Measurements from ENCODE around the gene ACAD9.

DNA sequence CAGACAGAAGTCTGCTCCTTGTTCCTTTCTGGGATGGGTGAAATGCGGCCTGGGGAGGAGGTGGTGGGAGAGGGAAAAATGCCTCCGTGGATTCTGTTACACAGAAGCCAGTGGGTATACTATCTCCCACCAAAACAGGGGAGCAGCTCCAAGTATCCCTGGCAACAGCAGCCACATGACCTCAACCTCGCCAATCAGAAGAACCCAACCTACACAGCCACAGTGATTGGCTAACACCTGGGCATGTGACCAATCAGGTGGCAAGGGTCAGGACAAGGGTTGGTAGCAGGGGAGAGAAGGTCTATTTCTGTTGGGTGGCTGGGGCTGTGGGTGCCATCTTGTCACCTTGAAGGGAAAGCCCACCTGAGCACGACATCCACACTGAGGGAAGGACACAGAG, 9.1 kb upstream of the ACAD9 start:
- TF ChIP-seq CTCF (conservative IDR thresholded peaks at IDR 0.05; ENCODE audit: low read length) (no peak), EZH2phosphoT487 (IDR thresholded peaks at IDR 0.05; ENCODE audit: borderline replicate concordance, low read depth, low read length) (no peak)

All from OCI-LY7 (cell line).